HCT116 (cell line): ENCODE data around the gene GBE1. TPM values are rescaled to one million over a fixed set of nuclear protein-coding genes. Genes with fewer than 3 reads are reported as not detected.

Experiments
- ATAC-seq: fragments of 200-7000 bp; cut with Tn5 transposase; 2 replicates; pipeline ENCODE4 v1.9.1; 2020; ENCODE audit warnings: mild to moderate bottlenecking, moderate library complexity
- BruUV-seq: library from RNA; stranded (reverse); fragments of 400-500 nt; replicated peaks from 2 replicates; lab custom pipeline; 2021; lab: Mats Ljungman, UMichigan
- CTCF ChIA-PET: fragments of 300-600 bp; sonication (Branson Sonifier 250); formaldehyde crosslinking; loops from one replicate; lab custom pipeline; 2021; ENCODE audit warnings: antibody characterized with exemption; lab: Charles Lee
- POLR2A ChIA-PET: fragments of 300-600, 350-600 bp; sonication (Branson Sonifier 250); formaldehyde crosslinking; loops from one replicate; lab custom pipeline; 2021; ENCODE audit warnings: antibody characterized with exemption; lab: Charles Lee
- RAD21 ChIA-PET, 2 experiments: fragments of 300-600 bp; sonication (Branson Sonifier 250); formaldehyde crosslinking; loops; one replicate each; lab custom pipeline; 2023; ENCODE audit warnings: low total read pairs in 2 of 2; ENCODE audit not compliant: uncharacterized antibody in 2 of 2, unreplicated experiment in 2 of 2, low non-redundant PET in 1 of 2; lab: Charles Lee
- DNase-seq: peaks from one replicate; pipeline ENCODE4 v3.0.0-alpha.2; 2010; ENCODE audit warnings: low read depth, low spot score
- H2AFZ ChIP-seq: fragments of 200-600 bp; shearing (Covaris generic), sonication (generic); 2 replicates; pipeline ENCODE4 v1.6.1; 2017; ENCODE audit warnings: low read depth, mixed run types, mixed read lengths, antibody characterized with exemption, low read length; ENCODE audit not compliant: poor library complexity, severe bottlenecking
- H3K27ac ChIP-seq: 2 replicates; pipeline ENCODE4 v1.5.1; 2012; ENCODE audit warnings: low read depth, low read length
- H3K27me3 ChIP-seq: fragments of 200-600 bp; sonication (generic); 2 replicates; pipeline ENCODE4 v1.6.1; 2016; ENCODE audit warnings: mixed run types, low read length, mixed read lengths; ENCODE audit not compliant: insufficient read depth
- H3K36me3 ChIP-seq, 2 experiments: fragments of 200-500 bp in 1 of 2; fragments of 200-600 bp in 1 of 2; sonication (Bioruptor generic) in 1 of 2; sonication (generic) in 1 of 2; 2 replicates each; pipeline versions ENCODE4 v1.5.1 to v1.6.1; 2014 to 2016; ENCODE audit warnings: low read length in 2 of 2, inconsistent platforms in 1 of 2, mixed read lengths in 1 of 2, mixed run types in 1 of 2; ENCODE audit not compliant: insufficient read depth in 2 of 2, control insufficient read depth in 1 of 2
- H3K4me1 ChIP-seq, 2 experiments: fragments of 200-600 bp in 1 of 2; sonication (generic) in 1 of 2; 2 replicates each; pipeline versions ENCODE4 v1.5.1 to v1.6.1; 2012 to 2017; ENCODE audit warnings: low read length in 2 of 2, inconsistent platforms in 1 of 2, mild to moderate bottlenecking in 1 of 2, mixed read lengths in 1 of 2, mixed run types in 1 of 2, moderate library complexity in 1 of 2; ENCODE audit not compliant: insufficient read depth in 2 of 2, control insufficient read depth in 1 of 2
- H3K4me2 ChIP-seq: fragments of 200-600 bp; sonication (generic); 2 replicates; pipeline ENCODE4 v1.6.1; 2017; ENCODE audit warnings: mixed run types, low read length, mixed read lengths
- H3K4me3 ChIP-seq, 2 experiments: fragments of 200-600 bp in 1 of 2; sonication (generic) in 1 of 2; replicated peaks in 1 of 2; 2 replicates each; pipeline ENCODE4 v1.5.1; 2011 to 2016; ENCODE audit warnings: low read length in 2 of 2, control low read depth in 1 of 2, low read depth in 1 of 2, mild to moderate bottlenecking in 1 of 2, mixed read lengths in 1 of 2, mixed run types in 1 of 2
- H3K79me2 ChIP-seq: fragments of 200-600 bp; sonication (generic); 2 replicates; pipeline ENCODE4 v1.6.1; 2017; ENCODE audit warnings: mild to moderate bottlenecking, mixed run types, low read length, moderate library complexity, mixed read lengths; ENCODE audit not compliant: insufficient read depth
- H3K9ac ChIP-seq: fragments of 200-600 bp; sonication (generic); 2 replicates; pipeline ENCODE4 v1.6.1; 2016; ENCODE audit warnings: low read length, mixed read lengths
- H3K9me2 ChIP-seq: fragments of 200-600 bp; sonication (generic), shearing (Covaris generic); 2 replicates; pipeline ENCODE4 v1.6.1; 2017; ENCODE audit warnings: mixed run types, mild to moderate bottlenecking, moderate library complexity; ENCODE audit not compliant: insufficient read depth
- H3K9me3 ChIP-seq, 2 experiments: fragments of 200-500 bp in 1 of 2; fragments of 200-600 bp in 1 of 2; sonication (Bioruptor generic) in 1 of 2; sonication (generic) in 1 of 2; 2 replicates each; pipeline ENCODE4 v1.6.1; 2014 to 2017; ENCODE audit warnings: low read length in 2 of 2, mixed read lengths in 2 of 2, inconsistent platforms in 1 of 2, low read depth in 1 of 2, mild to moderate bottlenecking in 1 of 2, mixed run types in 1 of 2, moderate library complexity in 1 of 2; ENCODE audit not compliant: control insufficient read depth in 1 of 2, insufficient read depth in 1 of 2
- H4K20me1 ChIP-seq: fragments of 200-600 bp; sonication (generic), shearing (Covaris generic); 2 replicates; pipeline ENCODE4 v1.6.1; 2017; ENCODE audit warnings: mixed run types, mild to moderate bottlenecking, moderate library complexity; ENCODE audit not compliant: insufficient read depth
- ELF1 ChIP-seq: IDR thresholded peaks from 2 replicates; pipeline ENCODE4 v1.6.1; 2012; ENCODE audit warnings: low read depth, borderline replicate concordance
- EZH2phosphoT487 ChIP-seq: fragments of 200-600 bp; IDR thresholded peaks from 2 replicates; pipeline ENCODE4 v1.6.1; 2018; ENCODE audit warnings: antibody characterized with exemption, borderline replicate concordance
- FOSL1 ChIP-seq: IDR thresholded peaks from 2 replicates; pipeline ENCODE4 v1.6.1; 2012; ENCODE audit warnings: low read depth
- JUND ChIP-seq: IDR thresholded peaks from 2 replicates; pipeline ENCODE4 v1.6.1; 2012
- POLR2A ChIP-seq: IDR thresholded peaks from 2 replicates; pipeline ENCODE4 v1.7.0; 2011; ENCODE audit warnings: borderline replicate concordance; ENCODE audit not compliant: insufficient read depth, insufficient read length; ENCODE audit errors: extremely low read depth
- SP1 ChIP-seq: IDR thresholded peaks from 2 replicates; pipeline ENCODE4 v1.6.1; 2012; ENCODE audit warnings: low read depth
- SRF ChIP-seq: IDR thresholded peaks from 2 replicates; pipeline ENCODE4 v1.6.1; 2012; ENCODE audit warnings: low read depth
- TCF7L2 ChIP-seq: IDR thresholded peaks from 2 replicates; pipeline ENCODE4 v1.7.0; 2011; ENCODE audit warnings: borderline replicate concordance, inconsistent platforms; ENCODE audit not compliant: insufficient read depth, insufficient read length; ENCODE audit errors: extremely low read depth
- intact Hi-C: fragments of 100-400 bp; cut with micrococcal nuclease; formaldehyde crosslinking; loops from 2 replicates; pipeline ENCODE4 v1.10.0; 2022
- total RNA-seq: library from RNA; stranded (reverse); gene quantifications from one replicate; pipeline ENCODE4 v1.2.1, GENCODE V29; 2021; ENCODE audit not compliant: unreplicated experiment

The GBE1 gene
- total RNA-seq, 1 experiment from 2014 or later, result 27.7 TPM

- Histone ChIP-seq H4K20me1 (no peaks in the 10 kb centered on the region), H3K27ac (no peak overlapping the region), H3K4me3 (no peak overlapping the region), H3K9me2 (no peaks in the 10 kb centered on the region), H3K36me3 (no peaks in the 10 kb centered on the region), H3K9me3 (no peaks in the 10 kb centered on the region), H3K27me3 (no peaks in the 10 kb centered on the region), H3K4me1 (no peaks in the 10 kb centered on the region), H3K9ac (no peak overlapping the region), H3K4me2 (no peak overlapping the region), H2AFZ (no peak overlapping the region), H3K79me2 (no peaks in the 10 kb centered on the region)
- POLR2A ChIA-PET, result no interaction called here
- intact Hi-C loops, result no loop called here
- RAD21 ChIA-PET, result no interaction called here
- ATAC-seq (no peak), DNase-seq (no peak)
- no TSS peak for BruUV-seq
- TF ChIP-seq ELF1 (no peak), POLR2A (no peak)
- CTCF ChIA-PET, result no interaction called here
Observed at GRCh38 chr3:81621277-81621676, 140.2 kb downstream of the GBE1 start.

- ATAC-seq (no peak), DNase-seq (no peak)
- intact Hi-C loops, result no loop called here
- Histone ChIP-seq H3K79me2 (no peaks in the 10 kb centered on the region), H3K36me3 (no peaks in the 10 kb centered on the region), H4K20me1 (no peaks in the 10 kb centered on the region), H3K4me3 (no peak overlapping the region), H3K27ac (no peak overlapping the region), H3K4me2 (no peak overlapping the region), H2AFZ (no peak overlapping the region), H3K4me1 (no peaks in the 10 kb centered on the region), H3K9ac (no peak overlapping the region), H3K27me3 (no peaks in the 10 kb centered on the region), H3K9me2 (no peaks in the 10 kb centered on the region), H3K9me3 (no peaks in the 10 kb centered on the region)
- TF ChIP-seq SP1 (no peak), EZH2phosphoT487 (no peak), FOSL1 (no peak), SRF (no peak), POLR2A (no peak), JUND (no peak), TCF7L2 (no peak)
- CTCF ChIA-PET, result no interaction called here
- POLR2A ChIA-PET, result no interaction called here
- RAD21 ChIA-PET, result no interaction called here
- no TSS peak for BruUV-seq
Observed at GRCh38 chr3:81620849-81621248, 140.6 kb downstream of the GBE1 start.
